HCT116 (cell line): ENCODE measurements around the gene MTMR10. TPM values are rescaled to one million over a fixed set of nuclear protein-coding genes. Genes with fewer than 3 reads are reported as not detected.

Experiments
- total RNA-seq: library from RNA; stranded (reverse); gene quantifications from one replicate; pipeline ENCODE4 v1.2.1, GENCODE V29; 2021; ENCODE audit not compliant: unreplicated experiment

MTMR10 gene
- total RNA-seq, 1 experiment from 2014 or later: 13.4 TPM

Other genes starting within 250 kb of the MTMR10 start
- 17.4 TPM for gene FAN1, start 87.7 kb downstream of the MTMR10 start, total RNA-seq
- gene TRPM1, start 110.1 kb upstream of the MTMR10 start, total RNA-seq: not detected